ENCODE results near the gene RBM11.

- TF ChIP-seq, protein P1, sequence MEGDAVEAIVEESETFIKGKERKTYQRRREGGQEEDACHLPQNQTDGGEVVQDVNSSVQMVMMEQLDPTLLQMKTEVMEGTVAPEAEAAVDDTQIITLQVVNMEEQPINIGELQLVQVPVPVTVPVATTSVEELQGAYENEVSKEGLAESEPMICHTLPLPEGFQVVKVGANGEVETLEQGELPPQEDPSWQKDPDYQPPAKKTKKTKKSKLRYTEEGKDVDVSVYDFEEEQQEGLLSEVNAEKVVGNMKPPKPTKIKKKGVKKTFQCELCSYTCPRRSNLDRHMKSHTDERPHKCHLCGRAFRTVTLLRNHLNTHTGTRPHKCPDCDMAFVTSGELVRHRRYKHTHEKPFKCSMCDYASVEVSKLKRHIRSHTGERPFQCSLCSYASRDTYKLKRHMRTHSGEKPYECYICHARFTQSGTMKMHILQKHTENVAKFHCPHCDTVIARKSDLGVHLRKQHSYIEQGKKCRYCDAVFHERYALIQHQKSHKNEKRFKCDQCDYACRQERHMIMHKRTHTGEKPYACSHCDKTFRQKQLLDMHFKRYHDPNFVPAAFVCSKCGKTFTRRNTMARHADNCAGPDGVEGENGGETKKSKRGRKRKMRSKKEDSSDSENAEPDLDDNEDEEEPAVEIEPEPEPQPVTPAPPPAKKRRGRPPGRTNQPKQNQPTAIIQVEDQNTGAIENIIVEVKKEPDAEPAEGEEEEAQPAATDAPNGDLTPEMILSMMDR (tag by site-specific recombination; IDR thresholded peaks at IDR 0.05), result no peak
- TF ChIP-seq ZBTB21 (tag by site-specific recombination; IDR thresholded peaks at IDR 0.05) (no peak), ZNF248 (tag by site-specific recombination; IDR thresholded peaks at IDR 0.05) (no peak), ZNF24 (tag by site-specific recombination; IDR thresholded peaks at IDR 0.05) (no peak), ZNF510 (tag by site-specific recombination; IDR thresholded peaks at IDR 0.05; ENCODE audit: insufficient replicate concordance) (no peak), ZNF626 (tag by site-specific recombination; IDR thresholded peaks at IDR 0.05) (no peak), GLI4 (tag by site-specific recombination; IDR thresholded peaks at IDR 0.05) (no peak), HOXA7 (CRISPR knock-in tag; IDR thresholded peaks at IDR 0.05; ENCODE audit: borderline replicate concordance) (no peak), ZNF423 (tag by site-specific recombination; IDR thresholded peaks at IDR 0.05) (no peak), ZNF133 (tag by site-specific recombination; IDR thresholded peaks at IDR 0.05) (no peak), ZNF549 (tag by site-specific recombination; IDR thresholded peaks at IDR 0.05) (no peak), KLF9 (tag by site-specific recombination; IDR thresholded peaks at IDR 0.05; ENCODE audit: low read depth) (no peak), ZNF146 (tag by site-specific recombination; IDR thresholded peaks at IDR 0.05) (no peak)
- TF ChIP-seq, protein P2, sequence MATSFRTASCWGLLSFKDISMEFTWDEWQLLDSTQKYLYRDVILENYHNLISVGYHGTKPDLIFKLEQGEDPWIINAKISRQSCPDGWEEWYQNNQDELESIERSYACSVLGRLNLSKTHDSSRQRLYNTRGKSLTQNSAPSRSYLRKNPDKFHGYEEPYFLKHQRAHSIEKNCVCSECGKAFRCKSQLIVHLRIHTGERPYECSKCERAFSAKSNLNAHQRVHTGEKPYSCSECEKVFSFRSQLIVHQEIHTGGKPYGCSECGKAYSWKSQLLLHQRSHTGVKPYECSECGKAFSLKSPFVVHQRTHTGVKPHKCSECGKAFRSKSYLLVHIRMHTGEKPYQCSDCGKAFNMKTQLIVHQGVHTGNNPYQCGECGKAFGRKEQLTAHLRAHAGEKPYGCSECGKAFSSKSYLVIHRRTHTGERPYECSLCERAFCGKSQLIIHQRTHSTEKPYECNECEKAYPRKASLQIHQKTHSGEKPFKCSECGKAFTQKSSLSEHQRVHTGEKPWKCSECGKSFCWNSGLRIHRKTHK (tag by site-specific recombination; IDR thresholded peaks at IDR 0.05), result no peak
Observed at GRCh38 chr21:14206222-14206621, 9.7 kb upstream of the RBM11 start.
